K562 (cell line): Measurements from ENCODE around the gene DPP10. TPM values are rescaled to one million over a fixed set of nuclear protein-coding genes. Genes with fewer than 3 reads are reported as not detected.

Source experiments
- ATAC-seq: fragments of 200-7000 bp; cut with Tn5 transposase; 3 replicates; pipeline ENCODE4 v1.9.1; 2020; ENCODE audit warnings: moderate library complexity
- BruUV-seq: library from RNA; stranded (reverse); fragments of 400-500 nt; replicated peaks from 2 replicates; lab custom pipeline; 2021; lab: Mats Ljungman, UMichigan
- CTCF ChIA-PET: fragments of 300-600 bp; formaldehyde crosslinking; extraction: SDS; loops from one replicate; lab custom pipeline; 2021; ENCODE audit warnings: low intra/inter-chr PET ratio; lab: Yijun Ruan, JAX
- POLR2A ChIA-PET: fragments of 300-600, 350-650 bp; sonication (Branson Sonifier 250); formaldehyde crosslinking; extraction: SDS; loops from one replicate; lab custom pipeline; 2021; ENCODE audit warnings: antibody characterized with exemption, inconsistent platforms; lab: Yijun Ruan, JAX
- DNase-seq, 4 experiments: peaks; one replicate each; pipeline versions ENCODE4 v3.0.0 to v3.0.0-alpha.2; 2011 to 2018; ENCODE audit warnings: low spot score in 3 of 4, mixed read lengths in 3 of 4; ENCODE audit errors: extremely low read depth in 1 of 4
- FAIRE-seq: peaks from 2 replicates; lab custom pipeline; 2011; peaks lifted over from hg19 to GRCh38; lab: Jason Lieb, UNC
- H2AFZ ChIP-seq: 2 replicates; pipeline ENCODE4 v1.6.0; 2011; ENCODE audit warnings: low read depth, low read length, control low read depth, inconsistent platforms
- H3K27ac ChIP-seq: fragments of 200-600 bp; 3 replicates; pipeline ENCODE4 v1.8.0; 2011; ENCODE audit warnings: low read depth, mild to moderate bottlenecking, control low read depth, inconsistent platforms, low read length, moderate library complexity, mixed read lengths; ENCODE audit errors: extremely low read depth
- H3K27me3 ChIP-seq, 2 experiments: fragments of 300-600 bp in 1 of 2; 2 replicates in 1 of 2; 3 replicates in 1 of 2; pipeline versions ENCODE4 v1.6.0 to v1.8.0; 2011; ENCODE audit warnings: inconsistent platforms in 2 of 2, low read length in 2 of 2, mild to moderate bottlenecking in 1 of 2, mixed read lengths in 1 of 2, moderate library complexity in 1 of 2; ENCODE audit not compliant: control insufficient read depth in 2 of 2, insufficient read depth in 2 of 2
- H3K36me3 ChIP-seq: fragments of 300-600 bp; 3 replicates; pipeline ENCODE4 v1.8.0; 2011; ENCODE audit warnings: mild to moderate bottlenecking, low read length, inconsistent platforms; ENCODE audit not compliant: control insufficient read depth, insufficient read depth
- H3K4me1 ChIP-seq, 2 experiments: fragments of 200-600 bp in 1 of 2; replicated peaks in 1 of 2; 2 replicates in 1 of 2; 3 replicates in 1 of 2; pipeline versions ENCODE4 v1.5.1 to v1.8.0; 2011; ENCODE audit warnings: inconsistent platforms in 2 of 2, low read length in 2 of 2, mild to moderate bottlenecking in 1 of 2, mixed read lengths in 1 of 2, moderate library complexity in 1 of 2; ENCODE audit not compliant: control insufficient read depth in 2 of 2, insufficient read depth in 2 of 2
- H3K4me2 ChIP-seq: 2 replicates; pipeline ENCODE4 v1.6.1; 2011; ENCODE audit warnings: low read length, control low read depth, inconsistent platforms, mixed read lengths; ENCODE audit not compliant: insufficient read depth
- H3K4me3 ChIP-seq: fragments of 200-600 bp; sonication (generic), shearing (Covaris generic); 2 replicates; pipeline ENCODE4 v1.5.1; 2016; ENCODE audit warnings: control low read depth, inconsistent platforms
- H3K79me2 ChIP-seq: fragments of 200-600 bp; 3 replicates; pipeline ENCODE4 v1.8.0; 2011; ENCODE audit warnings: low read length, inconsistent platforms; ENCODE audit not compliant: control insufficient read depth, insufficient read depth
- H3K9ac ChIP-seq, 2 experiments: 2 replicates each; pipeline versions ENCODE4 v1.6.0 to v1.6.1; 2011; ENCODE audit warnings: low read depth in 2 of 2, low read length in 2 of 2, control low read depth in 1 of 2, inconsistent platforms in 1 of 2, mild to moderate bottlenecking in 1 of 2, mixed read lengths in 1 of 2; ENCODE audit not compliant: insufficient read depth in 1 of 2
- H3K9me1 ChIP-seq: one replicate; pipeline ENCODE4 v1.6.0; 2011; ENCODE audit warnings: inconsistent platforms, mild to moderate bottlenecking, low read length, moderate library complexity; ENCODE audit not compliant: control insufficient read depth, insufficient read depth
- H3K9me3 ChIP-seq: replicated peaks from 2 replicates; pipeline ENCODE4 v1.5.1; 2011; ENCODE audit warnings: low read depth, low read length, inconsistent platforms; ENCODE audit not compliant: control insufficient read depth, insufficient read depth
- H4K20me1 ChIP-seq: replicated peaks from 2 replicates; pipeline ENCODE4 v1.6.1; 2011; ENCODE audit warnings: low read length, inconsistent platforms, mixed read lengths; ENCODE audit not compliant: control insufficient read depth, insufficient read depth
- BRF1 ChIP-seq: IDR thresholded peaks from 3 replicates; pipeline ENCODE4 v1.6.1; 2011; ENCODE audit warnings: borderline replicate concordance, mild to moderate bottlenecking; ENCODE audit not compliant: insufficient read length; ENCODE audit errors: extremely low read depth
- HMGXB4 ChIP-seq: sonication (generic); formaldehyde crosslinking; IDR thresholded peaks from 2 replicates; pipeline ENCODE4 v1.8.1; 2023; ENCODE audit warnings: mild to moderate bottlenecking, missing genetic modification reagents
- MTA1 ChIP-seq: fragments of 450-650 bp; IDR thresholded peaks from 2 replicates; pipeline ENCODE4 v1.6.1; 2017; ENCODE audit warnings: borderline replicate concordance
- PHF20 ChIP-seq: fragments of 450-650 bp; IDR thresholded peaks from 2 replicates; pipeline ENCODE4 v1.6.1; 2018; ENCODE audit not compliant: partially characterized antibody
- RNF2 ChIP-seq: sonication (generic); IDR thresholded peaks from 2 replicates; pipeline ENCODE4 v1.6.1; 2016
- SAFB2 ChIP-seq: fragments of 200-400 bp; formaldehyde crosslinking; IDR thresholded peaks from 2 replicates; pipeline ENCODE4 v1.6.1; 2018; ENCODE audit warnings: borderline replicate concordance, low read length, low read depth, moderate library complexity; ENCODE audit not compliant: severe bottlenecking
- XRCC3 ChIP-seq: fragments of 450-650 bp; IDR thresholded peaks from 2 replicates; pipeline ENCODE4 v1.6.1; 2017; ENCODE audit warnings: mild to moderate bottlenecking, moderate library complexity
- ZNF140 ChIP-seq: fragments of 250-450 bp; sonication (Bioruptor Pico); IDR thresholded peaks from 2 replicates; pipeline ENCODE4 v1.8.0; 2021; ENCODE audit warnings: moderate library complexity, mild to moderate bottlenecking, inconsistent platforms
- ZNF197 ChIP-seq: fragments of 200-800 bp; sonication (Bioruptor generic); IDR thresholded peaks from 2 replicates; pipeline ENCODE4 v1.6.1; 2016; ENCODE audit warnings: low read depth, missing genetic modification characterization, missing compliant biosample characterization
- ZNF41 ChIP-seq: fragments of 250-450 bp; sonication (Bioruptor Pico); conservative IDR thresholded peaks from 2 replicates; pipeline ENCODE4 v1.4.0; 2020; ENCODE audit warnings: mild to moderate bottlenecking
- ZNF766 ChIP-seq: fragments of 200-800 bp; sonication (Bioruptor generic); conservative IDR thresholded peaks from 2 replicates; pipeline ENCODE4 v1.6.1; 2016; ENCODE audit warnings: missing genetic modification characterization, missing compliant biosample characterization
- ZNF79 ChIP-seq: fragments of 250-450 bp; sonication (Bioruptor Pico); IDR thresholded peaks from 2 replicates; pipeline ENCODE4 v1.4.0; 2020; ENCODE audit warnings: low read depth, mild to moderate bottlenecking, moderate library complexity
- WGBS: fragments of 100-300 bp; shearing (Covaris generic); methylation state at CpG from one replicate; pipeline ENCODE4 v1.1.6; 2016; ENCODE audit warnings: low coverage, mixed read lengths; ENCODE audit not compliant: insufficient coverage; ENCODE audit errors: missing lambda C conversion rate; 5-methylcytosine and 5-hydroxymethylcytosine counted together
- in situ Hi-C: fragments of 300-500 bp; cut with MboI; formaldehyde crosslinking; loops from 4 replicates; pipeline ENCODE4 v1.15.0; 2018; ENCODE audit warnings: inconsistent platforms, mixed read lengths
- intact Hi-C: fragments of 100-400 bp; cut with micrococcal nuclease; formaldehyde crosslinking; loops from 2 replicates; pipeline ENCODE4 v1.14.2; 2022
- polyA plus RNA-seq, 8 experiments: library from polyadenylated mRNA; depleted of rRNA in 4 of 8; stranded (reverse) in 5 of 8; unstranded in 3 of 8; fragments of >200 nt; fragmentation: Nextera tagmentation in 2 of 8; fragmentation: Illumina TruSeq in 1 of 8; extraction: Ambion mirVana in 2 of 8; extraction: Trizol in 1 of 8; gene quantifications; 2 replicates each; pipeline versions ENCODE4 v1.2.1 to v1.2.3, GENCODE V29; 2011 to 2014; ENCODE audit warnings: inconsistent platforms in 1 of 8, missing spikeins in 1 of 8
- total RNA-seq, 7 experiments: library from RNA; depleted of rRNA in 6 of 7; stranded (reverse); fragments of >200 nt in 6 of 7; fragmentation: Illumina TruSeq in 2 of 7; extraction: Trizol in 2 of 7; gene quantifications; 2 replicates each; pipeline versions ENCODE4 v1.2.1 to v1.2.3, GENCODE V29; 2011 to 2021; ENCODE audit warnings: low replicate concordance in 1 of 7

The DPP10 gene
- total and polyA plus RNA-seq, 9 of the 15 experiments (the other 6 are each of a cell fraction or from before 2014, with no cell fraction given) = not detected

- WGBS = 3% methylated on average over 2 of the region's 2 CpGs
Observed at GRCh38 chr2:115838539-115838938, 1396.1 kb downstream of the DPP10 start.

More at GRCh38 chr2:115838539-115838938, 1396.1 kb downstream of the DPP10 start:
- ATAC-seq (no peak), DNase-seq (no peak), FAIRE-seq (no peak)
- BruUV-seq = no TSS peak
- in situ Hi-C loops (no loop called here), intact Hi-C loops (no loop called here)
- Histone ChIP-seq H3K27ac (no peak overlapping the region), H4K20me1 (no peaks in the 10 kb centered on the region), H3K4me2 (no peak overlapping the region), H2AFZ (no peak overlapping the region), H3K4me1 (no peaks in the 10 kb centered on the region), H3K9me3 (no peaks in the 10 kb centered on the region), H3K79me2 (no peaks in the 10 kb centered on the region), H3K36me3 (no peaks in the 10 kb centered on the region), H3K4me3 (no peak overlapping the region), H3K9ac (no peak overlapping the region), H3K27me3 (no peaks in the 10 kb centered on the region), H3K9me1 (no peaks in the 10 kb centered on the region)
- CTCF ChIA-PET = no interaction called here
- TF ChIP-seq PHF20 (no peak), RNF2 (no peak), BRF1 (no peak), ZNF140 (CRISPR knock-in tag) (no peak), ZNF197 (no peak), ZNF41 (CRISPR knock-in tag) (no peak), XRCC3 (no peak), SAFB2 (no peak), MTA1 (no peak), ZNF79 (CRISPR knock-in tag) (no peak), ZNF766 (CRISPR knock-in tag) (no peak), HMGXB4 (CRISPR knock-in tag) (no peak)
- POLR2A ChIA-PET = no interaction called here
